SK-N-SH treated with all-trans-retinoic acid at 6 μM for 48 hours (cell line): Measurements from ENCODE around the gene TMEM245.

ENCODE experiments used
- ATAC-seq: fragments of 200-7000 bp; cut with Tn5 transposase; 3 replicates; pipeline ENCODE4 v1.9.1; 2020; ENCODE audit warnings: mild to moderate bottlenecking, moderate library complexity
- ARNTL ChIP-seq: fragments of 450-650 bp; formaldehyde crosslinking; IDR thresholded peaks from 2 replicates; pipeline ENCODE4 v1.5.0; 2020; ENCODE audit warnings: low read depth, mild to moderate bottlenecking, moderate library complexity, borderline replicate concordance
- BACH2 ChIP-seq: fragments of 250-450 bp; sonication (Bioruptor Pico); IDR thresholded peaks from 2 replicates; pipeline ENCODE4 v1.9.0; 2021; ENCODE audit warnings: mild to moderate bottlenecking, borderline replicate concordance
- CREB5 ChIP-seq: fragments of 250-450 bp; sonication (Bioruptor Pico); IDR thresholded peaks from 2 replicates; pipeline ENCODE4 v1.5.1; 2020; ENCODE audit warnings: low read depth, mild to moderate bottlenecking, moderate library complexity
- ESRRG ChIP-seq: fragments of 250-450 bp; sonication (Bioruptor Pico); IDR thresholded peaks from 2 replicates; pipeline ENCODE4 v1.6.1; 2021; ENCODE audit warnings: mild to moderate bottlenecking
- GLIS3 ChIP-seq: fragments of 250-450 bp; sonication (Bioruptor Pico); IDR thresholded peaks from 2 replicates; pipeline ENCODE4 v1.5.0; 2020; ENCODE audit warnings: mild to moderate bottlenecking, moderate library complexity
- ISL1 ChIP-seq: fragments of 250-450 bp; sonication (Bioruptor Pico); IDR thresholded peaks from 2 replicates; pipeline ENCODE4 v2.1.2; 2022; ENCODE audit warnings: mild to moderate bottlenecking, moderate library complexity
- OSR1 ChIP-seq: fragments of 250-450 bp; sonication (Bioruptor Pico); IDR thresholded peaks from 2 replicates; pipeline ENCODE4 v1.8.0; 2022; ENCODE audit warnings: moderate library complexity, mild to moderate bottlenecking, inconsistent platforms
- PPARA ChIP-seq: fragments of 250-450 bp; sonication (Bioruptor Pico); IDR thresholded peaks from 2 replicates; pipeline ENCODE4 v1.5.0; 2020; ENCODE audit warnings: mild to moderate bottlenecking, borderline replicate concordance
- RARB ChIP-seq: fragments of 250-450 bp; sonication (Bioruptor Pico); IDR thresholded peaks from 2 replicates; pipeline ENCODE4 v1.8.0; 2021; ENCODE audit warnings: mild to moderate bottlenecking, moderate library complexity
- SNAI2 ChIP-seq: fragments of 250-450 bp; sonication (Bioruptor Pico); IDR thresholded peaks from 2 replicates; pipeline ENCODE4 v1.5.0; 2020; ENCODE audit warnings: mild to moderate bottlenecking, moderate library complexity
- TCF4 ChIP-seq: fragments of 250-450 bp; sonication (Bioruptor Pico); IDR thresholded peaks from 2 replicates; pipeline ENCODE4 v1.8.0; 2021; ENCODE audit warnings: mild to moderate bottlenecking, moderate library complexity, borderline replicate concordance
- TOX ChIP-seq: fragments of 250-450 bp; sonication (Bioruptor Pico); IDR thresholded peaks from 2 replicates; pipeline ENCODE4 v1.8.0; 2021; ENCODE audit warnings: mild to moderate bottlenecking, moderate library complexity, borderline replicate concordance
- TSHZ2 ChIP-seq: fragments of 250-450 bp; sonication (Bioruptor Pico); IDR thresholded peaks from 2 replicates; pipeline ENCODE4 v1.5.0; 2020; ENCODE audit warnings: mild to moderate bottlenecking, moderate library complexity
- ZFP3 ChIP-seq: fragments of 250-450 bp; sonication (Bioruptor Pico); IDR thresholded peaks from 2 replicates; pipeline ENCODE4 v1.5.0; 2020; ENCODE audit warnings: mild to moderate bottlenecking, moderate library complexity
- ZFP30 ChIP-seq: fragments of 450-650 bp; formaldehyde crosslinking; IDR thresholded peaks from 2 replicates; pipeline ENCODE4 v1.5.0; 2022; ENCODE audit warnings: mild to moderate bottlenecking, moderate library complexity
- ZNF70 ChIP-seq: fragments of 450-650 bp; formaldehyde crosslinking; IDR thresholded peaks from 2 replicates; pipeline ENCODE4 v1.5.0; 2020; ENCODE audit warnings: mild to moderate bottlenecking, moderate library complexity
- ZNF8 ChIP-seq: fragments of 450-650 bp; formaldehyde crosslinking; IDR thresholded peaks from 2 replicates; pipeline ENCODE4 v1.5.0; 2020; ENCODE audit warnings: mild to moderate bottlenecking, moderate library complexity
- TF ChIP-seq, protein P1 (sequence below): fragments of 250-450 bp; sonication (Bioruptor Pico); IDR thresholded peaks from 2 replicates; pipeline ENCODE4 v1.8.0; 2020; ENCODE audit warnings: mild to moderate bottlenecking, moderate library complexity, borderline replicate concordance
- TF ChIP-seq, protein P2 (sequence below): fragments of 250-450 bp; sonication (Bioruptor Pico); IDR thresholded peaks from 2 replicates; pipeline ENCODE4 v1.5.1; 2021; ENCODE audit warnings: mild to moderate bottlenecking, moderate library complexity

Gene TMEM245

DNA sequence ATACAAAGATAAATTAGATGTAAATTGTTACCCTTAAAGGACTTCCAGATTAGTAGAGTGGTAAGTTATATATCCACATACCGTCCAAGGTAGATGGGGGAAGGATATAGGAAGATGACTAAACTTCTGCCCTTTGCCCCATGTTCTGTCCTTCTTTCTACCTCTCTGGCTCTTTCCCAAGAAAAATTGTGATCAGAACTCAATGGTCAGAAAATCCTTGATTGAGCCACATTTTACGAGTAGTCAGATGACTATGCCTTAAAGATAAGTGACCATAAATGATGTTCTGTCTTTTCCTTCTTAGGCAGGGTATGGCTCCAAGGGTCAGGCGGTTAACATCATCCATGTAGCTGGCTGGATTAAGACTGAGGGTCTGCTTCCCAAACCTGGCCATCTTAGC, 42.9 kb upstream of the TMEM245 start:
- ATAC-seq = no peak
- TF ChIP-seq OSR1 (CRISPR knock-in tag) (no peak), BACH2 (no peak), ZNF8 (CRISPR knock-in tag) (no peak), ZFP30 (CRISPR knock-in tag) (no peak), CREB5 (CRISPR knock-in tag) (no peak), TOX (CRISPR knock-in tag) (no peak), TSHZ2 (CRISPR knock-in tag) (no peak), ISL1 (no peak), PPARA (CRISPR knock-in tag) (no peak), ZFP3 (CRISPR knock-in tag) (no peak), SNAI2 (no peak), ARNTL (CRISPR knock-in tag) (no peak)
- TF ChIP-seq, protein P1, sequence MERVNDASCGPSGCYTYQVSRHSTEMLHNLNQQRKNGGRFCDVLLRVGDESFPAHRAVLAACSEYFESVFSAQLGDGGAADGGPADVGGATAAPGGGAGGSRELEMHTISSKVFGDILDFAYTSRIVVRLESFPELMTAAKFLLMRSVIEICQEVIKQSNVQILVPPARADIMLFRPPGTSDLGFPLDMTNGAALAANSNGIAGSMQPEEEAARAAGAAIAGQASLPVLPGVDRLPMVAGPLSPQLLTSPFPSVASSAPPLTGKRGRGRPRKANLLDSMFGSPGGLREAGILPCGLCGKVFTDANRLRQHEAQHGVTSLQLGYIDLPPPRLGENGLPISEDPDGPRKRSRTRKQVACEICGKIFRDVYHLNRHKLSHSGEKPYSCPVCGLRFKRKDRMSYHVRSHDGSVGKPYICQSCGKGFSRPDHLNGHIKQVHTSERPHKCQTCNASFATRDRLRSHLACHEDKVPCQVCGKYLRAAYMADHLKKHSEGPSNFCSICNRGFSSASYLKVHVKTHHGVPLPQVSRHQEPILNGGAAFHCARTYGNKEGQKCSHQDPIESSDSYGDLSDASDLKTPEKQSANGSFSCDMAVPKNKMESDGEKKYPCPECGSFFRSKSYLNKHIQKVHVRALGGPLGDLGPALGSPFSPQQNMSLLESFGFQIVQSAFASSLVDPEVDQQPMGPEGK (CRISPR knock-in tag) = no peak

DNA sequence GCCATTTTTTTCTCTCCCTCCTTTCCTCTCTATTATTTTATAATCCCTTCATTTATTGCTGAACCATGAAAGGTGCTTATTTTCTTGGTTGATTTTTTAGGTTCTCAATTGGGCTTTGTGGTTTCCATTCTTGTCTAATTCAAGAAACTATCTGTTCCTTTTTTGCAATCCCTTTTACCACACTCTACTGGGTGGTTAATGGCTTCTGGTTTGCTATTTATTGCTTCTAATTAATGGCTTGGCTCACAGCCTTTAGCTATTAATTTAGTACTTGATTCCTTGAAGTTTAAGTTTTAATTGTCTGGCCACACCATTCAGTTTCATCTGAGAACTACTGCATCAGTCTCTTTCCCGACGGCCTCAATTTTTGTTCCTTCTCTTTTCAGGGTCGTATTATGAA, 41.7 kb upstream of the TMEM245 start:
- no peak for ATAC-seq
- no peak for TF ChIP-seq ISL1
- TF ChIP-seq PPARA (CRISPR knock-in tag) = no peak

GRCh38 chr9:109159583-109159982, 39.8 kb upstream of the TMEM245 start:
- no peak for ATAC-seq

DNA sequence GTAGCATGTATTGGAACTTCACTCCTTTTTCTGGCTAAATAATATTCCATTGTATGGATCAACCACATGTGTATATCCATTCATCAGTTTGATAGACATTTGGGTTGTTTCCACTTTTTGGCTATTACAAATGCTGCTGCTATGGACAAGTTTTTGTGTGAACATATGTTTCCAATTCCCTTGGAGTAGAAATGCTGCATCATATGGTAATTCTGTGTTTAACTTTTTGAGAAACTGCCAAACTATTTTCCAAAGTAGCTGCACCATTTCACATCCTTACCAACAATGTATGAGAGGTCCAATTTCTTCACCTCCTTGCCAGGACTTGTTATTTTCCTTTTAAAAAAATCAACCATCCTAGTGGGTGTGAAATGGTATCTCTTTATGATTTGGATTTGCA, 38.9 kb upstream of the TMEM245 start:
- no peak for ATAC-seq
- TF ChIP-seq RARB (CRISPR knock-in tag) (no peak), ISL1 (no peak), ZFP30 (CRISPR knock-in tag) (no peak), ESRRG (CRISPR knock-in tag) (no peak), ZNF8 (CRISPR knock-in tag) (no peak), TSHZ2 (CRISPR knock-in tag) (no peak), TOX (CRISPR knock-in tag) (no peak), ZNF70 (CRISPR knock-in tag) (no peak), ZFP3 (CRISPR knock-in tag) (no peak)
- TF ChIP-seq, protein P2, sequence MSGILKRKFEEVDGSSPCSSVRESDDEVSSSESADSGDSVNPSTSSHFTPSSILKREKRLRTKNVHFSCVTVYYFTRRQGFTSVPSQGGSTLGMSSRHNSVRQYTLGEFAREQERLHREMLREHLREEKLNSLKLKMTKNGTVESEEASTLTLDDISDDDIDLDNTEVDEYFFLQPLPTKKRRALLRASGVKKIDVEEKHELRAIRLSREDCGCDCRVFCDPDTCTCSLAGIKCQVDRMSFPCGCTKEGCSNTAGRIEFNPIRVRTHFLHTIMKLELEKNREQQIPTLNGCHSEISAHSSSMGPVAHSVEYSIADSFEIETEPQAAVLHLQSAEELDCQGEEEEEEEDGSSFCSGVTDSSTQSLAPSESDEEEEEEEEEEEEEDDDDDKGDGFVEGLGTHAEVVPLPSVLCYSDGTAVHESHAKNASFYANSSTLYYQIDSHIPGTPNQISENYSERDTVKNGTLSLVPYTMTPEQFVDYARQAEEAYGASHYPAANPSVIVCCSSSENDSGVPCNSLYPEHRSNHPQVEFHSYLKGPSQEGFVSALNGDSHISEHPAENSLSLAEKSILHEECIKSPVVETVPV = no peak
- TF ChIP-seq, protein P1 (CRISPR knock-in tag) = no peak

More at GRCh38 chr9:109159583-109159982, 39.8 kb upstream of the TMEM245 start:
- TF ChIP-seq ESRRG (CRISPR knock-in tag) (no peak), GLIS3 (CRISPR knock-in tag) (no peak), SNAI2 (no peak), BACH2 (no peak), RARB (CRISPR knock-in tag) (no peak), TCF4 (CRISPR knock-in tag) (no peak), ZFP3 (CRISPR knock-in tag) (no peak), ARNTL (CRISPR knock-in tag) (no peak)
- TF ChIP-seq, protein P1 (CRISPR knock-in tag) = no peak
